Measurements from ENCODE around the gene SNCA. TPM values are rescaled to one million over a fixed set of nuclear protein-coding genes. Genes with fewer than 3 reads are reported as not detected.
A peak's percentile ranks its signal among the peaks of the same experiment; 100 is the strongest.

Gene SNCA
- polyA plus RNA-seq, 3 donors = 67.6 to 70.9 (median 70.0) TPM

DNA sequence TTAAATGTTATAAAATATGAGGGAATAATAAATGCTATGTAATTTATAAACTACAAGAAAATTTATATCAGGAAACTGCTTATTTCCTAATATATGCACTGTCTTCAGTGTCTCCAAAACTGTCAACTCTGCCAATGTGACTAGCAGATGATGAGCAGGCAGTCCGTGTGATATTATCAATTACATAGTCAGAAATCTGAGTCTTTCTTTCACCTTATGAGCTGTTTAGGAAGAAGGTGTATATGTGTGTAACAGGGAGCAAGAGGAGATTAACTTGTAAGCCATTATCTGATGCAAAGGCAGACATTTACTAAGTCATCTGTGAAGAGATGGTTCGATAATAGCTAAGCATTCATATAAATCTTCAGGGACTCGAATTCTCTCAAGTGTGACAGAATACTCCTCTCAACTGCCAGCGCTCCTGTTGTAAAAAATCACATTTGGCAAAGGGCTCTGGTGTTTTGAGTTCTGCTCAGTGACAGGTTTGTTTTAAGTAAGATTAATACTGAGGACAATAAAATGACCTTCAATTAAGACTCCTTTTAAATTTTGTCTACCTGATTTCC lies 79.7 kb downstream of the SNCA start:
- no peak for DNase-seq (ENCODE audit: low read depth in 3 of 3, low spot score in 2 of 3)

DNA sequence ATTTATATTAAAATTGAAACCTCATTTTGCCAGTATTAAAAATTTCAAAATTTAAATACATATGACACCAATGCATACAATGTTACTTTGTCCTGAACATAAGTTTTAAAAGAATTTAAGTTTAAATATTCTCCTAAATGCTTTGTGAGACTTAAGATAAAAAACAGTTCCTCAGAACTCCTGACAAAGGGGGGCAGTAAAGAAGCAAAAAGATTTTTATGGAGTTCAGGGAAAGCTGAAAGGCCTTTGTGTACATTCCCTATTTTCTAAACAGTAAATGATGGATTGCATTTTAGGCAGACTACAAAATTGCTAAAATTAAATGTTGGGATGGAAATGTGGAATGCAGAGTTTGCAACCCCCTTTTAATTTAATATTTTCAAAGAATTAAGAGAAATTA lies 81.7 kb downstream of the SNCA start:
- no peak for DNase-seq (ENCODE audit: low read depth in 3 of 3, low spot score in 2 of 3)

DNA sequence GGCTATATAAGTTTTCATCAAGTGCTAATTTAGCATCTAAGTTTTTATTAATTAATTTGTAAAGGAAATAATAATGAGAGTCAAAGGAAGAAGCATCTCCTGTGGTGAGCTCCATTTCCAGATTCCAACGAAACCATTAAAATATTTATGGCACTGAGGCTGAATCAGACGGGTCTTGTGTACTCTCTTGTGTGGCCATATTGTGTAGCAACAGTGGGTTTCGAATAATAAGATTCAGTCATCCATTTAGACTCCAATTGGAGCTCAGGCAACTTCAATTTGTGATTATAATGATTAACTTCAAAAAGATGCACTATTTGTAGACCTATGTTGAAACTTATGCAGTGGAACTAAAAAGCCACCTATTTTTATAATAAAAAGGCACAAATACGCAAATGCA lies 82.4 kb downstream of the SNCA start:
- no peak for DNase-seq (ENCODE audit: low read depth in 3 of 3, low spot score in 2 of 3)

DNA sequence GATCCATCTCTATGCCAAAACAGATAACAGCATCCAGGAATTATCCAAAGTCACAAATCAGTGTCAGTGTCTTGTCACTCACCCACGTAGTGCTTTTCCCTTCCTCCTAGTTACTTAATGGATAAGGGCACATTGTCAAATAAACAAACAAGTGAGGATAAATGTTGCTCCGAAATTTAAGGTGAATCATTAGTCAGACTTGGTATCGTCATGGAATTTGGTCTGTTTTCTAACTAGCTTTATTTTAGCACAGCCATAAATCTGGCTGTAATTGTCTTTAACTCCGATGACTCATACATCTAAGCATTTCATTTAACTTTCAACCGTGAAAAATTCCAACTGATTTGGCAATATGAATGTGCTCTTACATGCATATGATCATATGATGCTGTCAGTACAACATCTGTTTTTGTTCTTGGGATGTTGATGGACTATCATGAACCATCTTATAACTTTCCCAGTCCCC lies 83.3 kb downstream of the SNCA start:
- DNase-seq (ENCODE audit: low read depth in 3 of 3, low spot score in 2 of 3) = peak; percentile 19 to 47 (median 38)

DNA sequence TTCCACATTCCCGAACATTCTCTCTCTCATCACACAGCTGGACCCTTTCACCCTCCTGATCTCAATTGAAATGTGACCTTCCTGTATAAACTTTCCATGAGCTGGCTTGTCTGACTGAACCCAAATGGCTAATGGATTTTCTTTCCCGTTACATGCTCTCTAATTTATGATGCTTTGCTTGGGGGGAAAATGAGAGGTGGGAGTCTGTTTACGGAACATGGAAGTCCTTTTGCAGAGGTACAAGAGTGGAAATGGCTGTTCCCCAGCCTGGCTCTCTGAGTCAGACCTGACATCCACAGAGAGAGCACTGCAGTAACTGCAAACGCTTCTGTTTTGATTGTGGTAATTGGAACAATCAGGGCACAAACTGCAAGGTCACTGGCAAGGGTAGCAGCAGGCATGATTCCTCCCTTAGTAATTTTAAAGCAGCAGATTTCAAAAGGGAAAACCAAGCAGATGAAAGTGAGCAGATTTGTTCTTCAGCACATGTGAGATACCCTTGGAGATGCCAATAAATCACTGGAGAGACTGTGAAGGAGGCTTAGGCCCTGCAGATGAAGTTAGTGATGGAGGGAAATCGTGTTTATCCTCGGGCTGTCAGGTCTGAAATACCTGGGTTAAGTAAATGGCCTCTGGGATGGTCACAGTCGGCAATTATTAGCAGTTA lies 83.9 kb downstream of the SNCA start:
- DNase-seq (ENCODE audit: low read depth in 3 of 3, low spot score in 2 of 3) = peak; percentile 48 to 72 (median 66)

DNA sequence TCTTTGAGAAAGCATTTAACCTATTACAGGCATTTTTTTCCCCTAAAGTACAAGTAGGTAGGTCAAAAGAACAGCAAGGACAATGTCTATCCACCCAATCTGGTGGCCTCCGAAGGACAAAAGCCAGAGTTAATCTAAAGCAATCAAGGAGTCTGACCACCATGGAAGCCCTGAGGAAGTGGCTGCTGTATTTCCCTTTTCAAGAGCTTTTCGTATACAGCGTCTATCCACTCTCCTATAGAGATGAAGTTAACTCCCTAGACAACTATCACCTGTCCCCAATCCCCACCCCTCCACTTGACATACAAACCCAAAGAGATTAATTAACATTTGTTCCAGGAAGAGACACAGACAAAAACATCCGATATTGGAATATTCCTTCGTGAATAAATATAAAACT lies 85.5 kb downstream of the SNCA start:
- DNase-seq (ENCODE audit: low read depth in 3 of 3, low spot score in 2 of 3) = no peak

DNA sequence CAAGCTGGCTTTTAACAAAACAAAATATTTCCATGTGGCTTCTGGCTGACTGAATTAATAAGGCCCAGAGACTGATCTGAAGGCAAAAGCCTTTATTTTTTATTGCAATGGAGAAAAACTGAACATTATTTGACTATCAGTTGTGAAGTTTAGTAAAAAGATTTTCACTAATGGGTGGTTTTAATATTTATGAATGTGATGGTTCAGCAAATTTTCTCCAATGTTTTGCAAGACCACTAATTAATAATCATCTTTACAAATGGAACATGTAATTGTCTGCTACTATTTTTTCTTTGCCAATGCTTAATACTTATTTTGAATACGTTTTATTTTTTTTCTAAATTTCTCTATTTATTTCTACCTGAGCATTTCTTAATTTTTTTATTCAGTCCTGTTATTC lies 90.6 kb downstream of the SNCA start:
- DNase-seq (ENCODE audit: low read depth in 3 of 3, low spot score in 2 of 3) = no peak

DNA sequence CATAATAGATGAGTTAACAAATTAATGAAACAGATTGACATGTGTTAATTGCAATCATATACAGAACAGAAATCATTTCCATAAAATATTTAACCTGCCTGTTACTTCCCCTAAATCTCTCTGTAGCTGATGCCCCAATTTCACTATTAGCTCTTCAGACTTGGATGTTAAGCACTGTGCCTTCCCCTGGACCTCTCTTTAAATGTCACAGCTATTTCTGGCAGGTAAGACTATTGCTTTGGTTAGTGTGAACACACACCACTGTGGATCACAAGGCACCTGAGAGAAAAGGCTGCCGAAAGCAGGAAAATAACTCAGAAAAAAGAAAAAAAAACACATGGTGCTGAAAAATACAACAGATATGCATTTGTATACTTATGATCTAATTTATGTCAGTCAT lies 91.3 kb downstream of the SNCA start:
- no peak for DNase-seq (ENCODE audit: low read depth in 3 of 3, low spot score in 2 of 3)

DNA sequence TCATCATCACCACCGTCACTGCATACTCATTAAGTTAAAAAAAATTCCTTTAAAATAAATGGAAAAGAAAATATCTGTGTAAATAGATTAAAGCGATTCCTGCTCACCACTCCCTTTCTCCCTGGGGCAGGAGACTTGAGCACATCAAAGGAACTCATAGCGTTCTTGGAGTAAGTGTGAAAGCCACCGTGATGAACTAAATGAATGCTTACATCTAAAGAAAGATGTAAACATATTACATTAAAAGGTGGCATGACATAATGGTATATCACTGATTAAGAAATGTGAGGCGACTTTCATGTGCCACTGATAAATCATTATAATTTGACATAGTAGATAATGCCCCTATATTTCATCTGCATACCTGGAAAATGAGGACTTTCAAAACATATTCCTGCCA lies 92.0 kb downstream of the SNCA start:
- no peak for DNase-seq (ENCODE audit: low read depth in 3 of 3, low spot score in 2 of 3)

DNA sequence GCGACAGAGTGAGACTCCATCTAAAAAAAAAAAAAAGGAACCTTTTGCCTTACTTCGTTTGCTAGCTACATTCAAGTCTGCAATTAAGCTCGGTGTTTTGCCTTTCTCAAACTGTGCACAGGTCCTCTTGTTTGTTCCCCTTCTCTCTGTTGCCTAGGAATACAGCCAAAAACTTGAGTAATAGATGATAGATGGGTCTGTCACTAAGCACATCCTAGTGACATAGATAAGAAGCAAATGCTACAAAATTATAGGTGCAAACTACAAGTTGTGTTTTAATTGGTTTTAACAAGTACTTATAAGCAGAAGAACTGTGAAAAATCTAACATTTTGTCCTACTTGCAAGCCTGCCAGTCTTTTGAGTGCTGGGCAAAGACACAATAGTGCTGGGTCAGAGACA lies 95.2 kb downstream of the SNCA start:
- DNase-seq (ENCODE audit: low read depth in 3 of 3, low spot score in 2 of 3) = no peak

DNA sequence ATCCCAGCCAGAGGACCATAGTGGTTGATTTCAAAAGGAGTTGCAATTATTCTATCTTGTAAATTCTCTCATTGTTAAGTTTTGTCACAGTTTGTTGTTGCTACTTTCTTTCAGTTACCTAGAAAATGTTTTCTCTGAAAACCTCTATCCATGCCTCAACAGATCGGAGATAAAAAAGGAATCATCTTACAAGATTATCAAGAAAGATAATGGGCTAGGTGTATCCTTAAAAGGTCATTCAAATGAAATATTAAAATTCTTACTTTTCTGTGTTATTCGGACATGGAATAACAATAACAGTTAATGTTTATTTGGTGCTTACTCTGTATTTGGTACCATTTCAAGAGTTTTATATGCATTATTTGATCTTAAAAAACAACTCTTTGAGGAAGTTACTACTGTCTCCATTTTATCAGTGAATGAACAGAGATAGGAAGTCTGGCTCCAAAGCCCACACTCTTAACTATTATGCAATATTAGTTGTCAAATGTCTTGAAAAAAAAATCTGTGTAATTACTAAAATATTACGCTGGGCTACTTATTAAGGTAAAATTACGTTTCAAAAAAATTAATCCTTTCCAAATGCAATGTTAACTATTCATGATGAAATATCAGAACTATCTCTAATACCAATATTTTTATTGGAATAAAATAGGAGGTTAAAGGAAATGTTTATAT lies 97.5 kb downstream of the SNCA start:
- DNase-seq (ENCODE audit: low read depth in 3 of 3, low spot score in 2 of 3) = no peak

DNA sequence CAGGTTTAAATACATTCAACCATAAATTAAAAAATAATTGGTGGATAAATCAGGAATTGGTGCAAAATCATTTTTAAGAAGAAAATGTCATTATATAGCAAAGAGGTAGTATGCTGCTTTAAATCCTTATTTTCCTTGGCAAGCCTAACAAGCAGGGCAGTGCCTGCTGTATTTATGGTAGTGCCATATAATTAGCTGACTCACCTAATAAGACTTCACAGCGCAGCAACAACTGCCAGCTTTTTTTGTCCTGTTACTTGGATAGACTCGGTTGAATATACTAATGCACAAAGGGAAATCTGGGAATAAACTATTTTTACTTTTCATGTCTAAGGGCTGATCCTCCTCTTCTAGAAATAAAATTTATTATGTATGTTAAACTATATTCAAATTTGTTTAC lies 99.1 kb downstream of the SNCA start:
- DNase-seq (ENCODE audit: low read depth in 3 of 3, low spot score in 2 of 3) = no peak

DNA sequence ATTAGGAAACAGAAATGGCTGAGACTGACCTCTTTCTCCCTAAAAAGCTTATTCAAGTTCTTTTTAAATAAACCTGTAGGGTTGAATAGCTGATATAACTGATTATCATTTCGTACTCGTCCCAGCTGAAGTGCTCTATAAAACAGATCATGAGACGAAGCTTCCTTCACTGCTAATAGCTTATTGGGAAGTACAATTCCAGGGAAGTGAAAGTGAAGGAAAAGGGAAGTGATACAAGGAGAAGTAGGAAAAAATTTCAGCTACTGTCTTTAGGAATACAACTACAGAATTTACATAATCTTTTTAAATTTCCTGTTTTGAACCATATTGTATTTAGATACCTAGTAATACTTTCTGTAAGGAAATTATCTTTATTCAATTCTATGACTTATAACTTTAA lies 103.0 kb downstream of the SNCA start:
- DNase-seq (ENCODE audit: low read depth in 3 of 3, low spot score in 2 of 3) = no peak

DNA sequence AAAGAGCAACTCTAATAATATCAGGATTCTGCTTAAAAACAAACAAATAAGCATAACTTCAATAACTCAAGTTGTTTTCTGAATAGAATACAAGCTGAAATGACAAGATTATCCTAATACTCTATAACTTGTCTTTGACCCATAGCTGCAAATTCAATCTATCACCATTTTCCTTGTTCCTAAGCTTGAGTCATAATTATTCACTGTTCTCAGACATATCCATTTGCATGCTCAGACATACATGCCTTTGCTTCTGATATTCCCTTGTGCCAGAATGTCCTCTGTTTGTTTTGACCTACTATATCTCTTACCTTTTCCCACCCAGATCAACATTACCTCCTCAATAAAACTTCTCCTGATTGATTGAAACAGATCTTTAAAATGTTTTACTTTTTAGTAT lies 109.7 kb downstream of the SNCA start:
- DNase-seq (ENCODE audit: low read depth in 3 of 3, low spot score in 2 of 3) = no peak

DNA sequence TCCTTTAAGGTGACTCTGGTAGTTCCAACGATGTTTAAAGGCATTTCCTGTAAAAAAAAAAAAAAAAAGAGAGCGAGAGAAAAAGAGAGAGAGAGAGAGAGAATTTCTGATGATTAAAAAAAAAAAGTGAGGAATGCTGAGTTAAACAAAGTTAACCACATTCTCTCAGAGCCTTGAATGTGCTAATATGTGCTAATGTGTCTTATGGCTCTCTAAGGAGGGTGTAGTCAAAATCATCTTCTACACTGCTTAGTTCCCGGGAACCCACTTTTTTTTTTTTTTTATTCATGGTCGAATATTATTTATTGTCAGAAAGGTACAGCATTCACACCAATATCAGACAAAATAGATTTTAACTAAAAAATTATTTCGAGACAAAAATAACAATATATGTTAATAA lies 111.7 kb downstream of the SNCA start:
- no peak for DNase-seq (ENCODE audit: low read depth in 3 of 3, low spot score in 2 of 3)

DNA sequence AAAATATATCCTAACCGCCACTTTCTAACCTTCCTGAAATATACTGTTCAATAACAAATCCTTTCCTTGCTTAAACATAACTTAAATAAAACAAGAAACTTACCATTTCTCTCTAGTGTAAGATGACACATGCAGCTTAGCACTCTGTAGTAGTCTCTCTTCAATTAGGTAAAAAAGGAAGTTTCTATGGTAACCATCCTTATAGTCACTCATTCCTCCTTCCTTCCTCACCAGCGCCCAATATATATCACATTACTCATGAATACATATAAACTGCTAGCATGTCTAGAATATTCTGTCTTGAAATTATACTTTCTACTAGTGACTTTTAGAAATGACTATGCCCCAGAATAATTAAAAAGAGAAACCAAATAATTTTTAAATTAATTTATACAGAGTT lies 112.2 kb downstream of the SNCA start:
- DNase-seq (ENCODE audit: low read depth in 3 of 3, low spot score in 2 of 3) = no peak

DNA sequence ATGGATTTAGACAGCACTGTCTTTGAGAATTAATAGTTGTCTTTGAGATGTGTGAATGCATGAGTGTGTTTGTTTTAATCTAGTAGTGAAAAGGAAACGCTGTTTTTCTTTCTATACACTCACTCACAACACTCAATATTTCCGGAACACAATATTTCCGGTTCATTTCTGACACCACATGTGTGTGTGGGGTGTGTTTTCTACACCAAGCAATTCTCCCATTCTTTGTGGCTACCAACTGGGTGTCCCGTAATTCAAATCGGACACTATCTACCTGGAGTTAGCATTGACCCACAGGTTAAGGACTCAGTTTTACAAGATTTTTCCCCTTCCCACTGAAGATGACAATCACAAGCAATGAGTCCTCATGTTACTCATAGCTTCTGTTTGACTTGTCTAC lies 113.9 kb downstream of the SNCA start:
- DNase-seq (ENCODE audit: low read depth in 3 of 3, low spot score in 2 of 3) = no peak

DNA sequence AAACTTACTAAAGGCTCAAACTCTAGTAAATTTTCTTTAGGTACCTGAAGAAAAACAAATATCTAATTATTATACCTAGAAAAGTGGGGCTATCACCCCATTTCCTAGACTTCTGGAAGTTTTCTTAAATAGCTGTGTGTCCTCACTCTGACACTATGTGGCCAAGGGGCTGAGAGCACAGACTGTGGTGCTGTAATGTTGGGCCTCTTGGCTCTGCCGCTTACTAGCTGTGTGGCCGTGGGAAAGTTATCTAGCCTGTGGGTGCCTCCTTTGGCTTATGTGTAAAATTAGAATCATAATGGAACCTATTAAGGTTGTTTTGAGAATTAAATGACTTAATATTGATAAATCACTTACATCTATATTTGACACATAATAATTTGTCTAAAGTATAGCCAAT lies 114.4 kb downstream of the SNCA start:
- DNase-seq (ENCODE audit: low read depth in 3 of 3, low spot score in 2 of 3) = no peak

DNA sequence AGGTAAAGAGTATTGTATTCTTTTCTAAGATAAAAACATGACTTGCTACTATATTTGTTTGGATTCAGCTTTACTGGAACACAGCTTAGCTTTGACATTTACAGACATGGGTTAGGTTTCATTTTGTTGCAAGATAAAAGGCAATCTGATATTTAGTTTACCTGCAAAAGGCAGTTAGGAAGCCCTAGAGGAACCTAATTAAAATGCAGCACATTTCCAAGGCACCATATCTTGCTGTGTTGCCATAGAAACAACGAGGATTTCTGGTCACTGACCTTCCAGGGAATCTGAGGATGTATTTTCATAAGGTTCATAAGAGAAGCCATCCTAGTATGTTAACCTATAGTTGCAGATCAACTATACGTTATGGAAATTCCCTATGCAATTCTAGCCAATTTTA lies 116.0 kb downstream of the SNCA start:
- no peak for DNase-seq (ENCODE audit: low read depth in 3 of 3, low spot score in 2 of 3)

DNA sequence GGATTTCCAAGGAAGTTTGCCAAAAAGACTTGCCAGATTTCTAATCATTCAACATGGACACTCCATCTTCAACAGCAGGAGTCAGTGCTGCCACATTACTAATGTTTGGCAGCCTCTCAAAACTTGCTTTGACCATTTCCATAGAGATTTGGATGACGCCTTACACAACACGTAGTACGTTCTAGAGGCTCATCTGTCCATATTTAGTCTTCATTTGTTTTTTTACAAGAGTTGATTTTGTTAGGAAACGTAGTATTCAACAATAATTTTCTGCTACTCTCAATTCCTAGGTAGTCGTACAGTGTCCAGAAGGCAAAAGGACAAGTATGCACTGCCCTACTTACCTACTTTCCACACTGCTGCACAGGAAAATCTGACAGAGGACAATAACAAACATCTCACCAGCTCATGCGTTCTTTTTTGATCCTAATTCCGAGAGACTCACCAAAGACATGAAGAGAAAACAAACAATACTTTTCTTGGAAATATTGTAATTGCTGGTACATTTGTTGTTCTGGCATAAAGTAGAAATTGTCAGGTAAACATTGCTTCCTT lies 117.3 kb downstream of the SNCA start:
- no peak for DNase-seq (ENCODE audit: low read depth in 3 of 3, low spot score in 2 of 3)

DNA sequence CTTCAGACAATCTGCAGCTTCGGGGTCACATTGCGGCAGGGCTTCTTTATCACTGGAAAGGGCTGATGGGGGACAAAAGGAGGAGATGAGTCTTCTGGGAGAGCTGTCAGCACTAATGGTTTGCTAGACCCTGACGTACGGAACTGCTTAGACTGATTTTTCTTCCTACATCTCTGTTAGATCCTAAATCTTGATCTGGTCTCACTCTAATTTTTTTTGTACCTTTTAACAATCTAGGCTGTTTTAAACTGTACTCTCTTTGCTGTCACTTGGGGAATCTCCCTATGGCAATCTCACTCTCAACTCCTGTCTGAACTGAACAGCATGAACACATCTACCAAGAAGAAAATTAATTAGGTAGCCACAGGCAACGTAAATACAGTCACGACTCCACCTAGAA lies 120.1 kb downstream of the SNCA start:
- no peak for DNase-seq (ENCODE audit: low read depth in 3 of 3, low spot score in 2 of 3)

DNA sequence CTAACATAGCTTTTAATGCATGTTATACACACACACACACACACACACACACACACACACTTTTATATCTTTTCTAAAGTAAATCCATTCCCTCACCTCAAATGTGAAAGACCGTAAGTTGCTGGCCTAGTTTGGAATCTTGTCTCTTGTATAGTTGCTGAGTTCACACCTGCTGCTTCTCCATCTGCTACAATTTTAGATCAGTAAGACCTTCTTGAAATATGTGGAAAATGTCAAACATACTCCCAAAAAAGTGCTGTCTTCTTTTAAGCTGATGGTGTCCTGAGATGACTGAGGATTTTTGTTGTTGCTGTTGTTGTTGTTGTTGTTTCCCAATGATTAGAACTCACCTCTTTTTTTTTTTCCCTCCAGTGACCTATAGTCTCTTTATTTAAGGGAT lies 121.3 kb downstream of the SNCA start:
- no peak for DNase-seq (ENCODE audit: low read depth in 3 of 3, low spot score in 2 of 3)

Measured in right renal cortex interstitium (tissue), 3 donors.